SK-N-SH (cell line): ENCODE data around the gene KRT32. TPM values are rescaled to one million over a fixed set of nuclear protein-coding genes. Genes with fewer than 3 reads are reported as not detected.

ENCODE experiments used
- CTCF ChIA-PET: fragments of 300-600, 350-600 bp; formaldehyde crosslinking; extraction: SDS; loops from one replicate; lab custom pipeline; 2021; lab: Yijun Ruan, JAX
- POLR2A ChIA-PET: fragments of 350-600 bp; sonication (Branson Sonifier 250); formaldehyde crosslinking; extraction: SDS; loops from one replicate; lab custom pipeline; 2020; ENCODE audit warnings: antibody characterized with exemption, inconsistent platforms; lab: Yijun Ruan, JAX
- DNase-seq: peaks from one replicate; pipeline ENCODE4 v3.0.0; 2012
- H2AFZ ChIP-seq: fragments of 200-600 bp; sonication (generic); 2 replicates; pipeline ENCODE4 v1.8.1; 2016; ENCODE audit warnings: antibody characterized with exemption, mild to moderate bottlenecking, low read depth
- H3F3A ChIP-seq: fragments of 200-600 bp; sonication (generic); replicated peaks from 2 replicates; pipeline ENCODE3; 2016; ENCODE audit warnings: antibody characterized with exemption, mild to moderate bottlenecking; ENCODE audit not compliant: insufficient read depth
- H3K27ac ChIP-seq, 2 experiments: fragments of 200-500 bp in 1 of 2; fragments of 200-600 bp in 1 of 2; sonication (Bioruptor generic) in 1 of 2; sonication (generic), shearing (Covaris generic) in 1 of 2; 2 replicates each; pipeline versions ENCODE4 v1.5.1 to v1.6.1; 2014 to 2016; ENCODE audit warnings: low read depth in 2 of 2, inconsistent platforms in 1 of 2, low read length in 1 of 2, mild to moderate bottlenecking in 1 of 2, mixed read lengths in 1 of 2
- H3K27me3 ChIP-seq: fragments of 200-600 bp; sonication (generic), shearing (Covaris generic); 2 replicates; pipeline ENCODE4 v1.6.1; 2016; ENCODE audit warnings: mixed run types; ENCODE audit not compliant: insufficient read depth
- H3K36me3 ChIP-seq, 2 experiments: fragments of 200-500 bp in 1 of 2; fragments of 200-600 bp in 1 of 2; sonication (Bioruptor generic) in 1 of 2; sonication (generic) in 1 of 2; replicated peaks in 1 of 2; 2 replicates each; pipeline versions ENCODE3 to v1.5.1; 2014 to 2016; ENCODE audit warnings: low read length in 1 of 2, mild to moderate bottlenecking in 1 of 2; ENCODE audit not compliant: insufficient read depth in 2 of 2, control insufficient read depth in 1 of 2
- H3K4me1 ChIP-seq, 2 experiments: fragments of 200-500 bp in 1 of 2; fragments of 200-600 bp in 1 of 2; sonication (Bioruptor generic) in 1 of 2; sonication (generic), shearing (Covaris generic) in 1 of 2; 2 replicates each; pipeline versions ENCODE4 v1.5.1 to v1.6.1; 2014 to 2016; ENCODE audit warnings: low read depth in 1 of 2, low read length in 1 of 2, mixed run types in 1 of 2; ENCODE audit not compliant: insufficient read depth in 2 of 2, control insufficient read depth in 1 of 2
- H3K4me2 ChIP-seq: fragments of 200-600 bp; sonication (generic), shearing (Covaris generic); 2 replicates; pipeline ENCODE4 v1.6.1; 2017; ENCODE audit warnings: mixed run types
- H3K4me3 ChIP-seq, 2 experiments: fragments of 200-500 bp in 1 of 2; fragments of 200-600 bp in 1 of 2; sonication (Bioruptor generic) in 1 of 2; sonication (generic), shearing (Covaris generic) in 1 of 2; 2 replicates each; pipeline versions ENCODE4 v1.5.1 to v1.8.1; 2014 to 2016; ENCODE audit warnings: low read depth in 2 of 2, inconsistent platforms in 1 of 2, low read length in 1 of 2, mild to moderate bottlenecking in 1 of 2, mixed read lengths in 1 of 2, moderate library complexity in 1 of 2
- H3K79me2 ChIP-seq: fragments of 200-600 bp; sonication (generic); 2 replicates; pipeline ENCODE4 v1.8.1; 2017; ENCODE audit warnings: mild to moderate bottlenecking; ENCODE audit not compliant: insufficient read depth
- H3K9ac ChIP-seq: fragments of 200-600 bp; sonication (generic); 2 replicates; pipeline ENCODE4 v1.6.1; 2017; ENCODE audit warnings: mixed run types
- H3K9me2 ChIP-seq: fragments of 200-600 bp; sonication (generic); 2 replicates; pipeline ENCODE4 v1.6.1; 2017; ENCODE audit warnings: mixed run types
- H3K9me3 ChIP-seq: fragments of 200-600 bp; sonication (generic); 2 replicates; pipeline ENCODE4 v1.6.1; 2017; ENCODE audit warnings: mixed run types, mild to moderate bottlenecking, moderate library complexity
- H4K20me1 ChIP-seq: fragments of 200-600 bp; sonication (generic); 2 replicates; pipeline ENCODE4 v1.6.1; 2017; ENCODE audit warnings: mild to moderate bottlenecking, mixed run types; ENCODE audit not compliant: insufficient read depth
- CHD2 ChIP-seq: fragments of 150-350 bp; IDR thresholded peaks from 2 replicates; pipeline ENCODE4 v1.6.1; 2018; ENCODE audit warnings: low read length; ENCODE audit not compliant: partially characterized antibody
- CTCF ChIP-seq: fragments of 200-600 bp; sonication (generic); IDR thresholded peaks from 2 replicates; pipeline ENCODE4 v1.6.1; 2017; ENCODE audit warnings: antibody characterized with exemption, mild to moderate bottlenecking, moderate library complexity
- ELF1 ChIP-seq: IDR thresholded peaks from 2 replicates; pipeline ENCODE4 v1.4.0; 2012
- EZH2phosphoT487 ChIP-seq: fragments of 200-600 bp; sonication (generic); IDR thresholded peaks from 2 replicates; pipeline ENCODE4 v1.6.1; 2017; ENCODE audit warnings: low read depth, mixed run types, mild to moderate bottlenecking, antibody characterized with exemption, moderate library complexity, borderline replicate concordance
- FOXJ3 ChIP-seq: sonication (generic); formaldehyde crosslinking; IDR thresholded peaks from 2 replicates; pipeline ENCODE4 v1.5.1; 2020; ENCODE audit warnings: mild to moderate bottlenecking, missing genetic modification reagents
- FOXM1 ChIP-seq: IDR thresholded peaks from 2 replicates; pipeline ENCODE4 v1.4.0; 2012; ENCODE audit warnings: low read depth, mild to moderate bottlenecking
- GABPA ChIP-seq: IDR thresholded peaks from 2 replicates; pipeline ENCODE4 v1.4.0; 2012; ENCODE audit warnings: low read depth, mild to moderate bottlenecking
- GATA2 ChIP-seq: sonication (generic); formaldehyde crosslinking; IDR thresholded peaks from 2 replicates; pipeline ENCODE4 v1.5.0; 2020; ENCODE audit warnings: mild to moderate bottlenecking, missing genetic modification reagents
- JUND ChIP-seq: IDR thresholded peaks from 2 replicates; pipeline ENCODE4 v1.4.0; 2012
- MEF2A ChIP-seq: IDR thresholded peaks from 2 replicates; pipeline ENCODE4 v1.4.0; 2012; ENCODE audit warnings: low read depth, borderline replicate concordance
- MXI1 ChIP-seq: IDR thresholded peaks from 2 replicates; pipeline ENCODE4 v1.6.1; 2012; ENCODE audit warnings: mild to moderate bottlenecking, low read depth, low read length, improper control_type of control experiment
- NFIC ChIP-seq: IDR thresholded peaks from 2 replicates; pipeline ENCODE4 v1.4.0; 2012; ENCODE audit warnings: borderline replicate concordance
- NRF1 ChIP-seq: IDR thresholded peaks from 2 replicates; pipeline ENCODE4 v1.6.1; 2012; ENCODE audit warnings: low read depth, mild to moderate bottlenecking, low read length
- PBX3 ChIP-seq: IDR thresholded peaks from 2 replicates; pipeline ENCODE4; 2012
- POLR2AphosphoS5 ChIP-seq: IDR thresholded peaks from 2 replicates; pipeline ENCODE4 v1.6.1; 2012; ENCODE audit warnings: low read depth, low read length
- RAD21 ChIP-seq: IDR thresholded peaks from 2 replicates; pipeline ENCODE4 v1.6.1; 2012; ENCODE audit warnings: mild to moderate bottlenecking, low read length
- RFX5 ChIP-seq: IDR thresholded peaks from 2 replicates; pipeline ENCODE4 v1.6.1; 2012; ENCODE audit warnings: mild to moderate bottlenecking, improper control_type of control experiment, low read length
- RXRA ChIP-seq: IDR thresholded peaks from 2 replicates; pipeline ENCODE4 v1.4.0; 2012; ENCODE audit warnings: low read depth, mild to moderate bottlenecking, borderline replicate concordance
- SIN3A ChIP-seq: IDR thresholded peaks from 2 replicates; pipeline ENCODE4 v1.6.1; 2012; ENCODE audit warnings: low read depth, mild to moderate bottlenecking, low read length, moderate library complexity, borderline replicate concordance
- SMC3 ChIP-seq: IDR thresholded peaks from 2 replicates; pipeline ENCODE4 v1.6.1; 2012; ENCODE audit warnings: low read depth, low read length, improper control_type of control experiment
- TAF1 ChIP-seq: IDR thresholded peaks from 2 replicates; pipeline ENCODE4 v1.6.1; 2012; ENCODE audit warnings: low read depth, mild to moderate bottlenecking, low read length, moderate library complexity, borderline replicate concordance
- TCF12 ChIP-seq: IDR thresholded peaks from 2 replicates; pipeline ENCODE4 v1.4.0; 2012
- TEAD4 ChIP-seq: IDR thresholded peaks from 2 replicates; pipeline ENCODE4 v1.4.0; 2012; ENCODE audit warnings: mild to moderate bottlenecking, borderline replicate concordance; ENCODE audit not compliant: insufficient read depth
- YY1 ChIP-seq: IDR thresholded peaks from 2 replicates; pipeline ENCODE4 v1.4.0; 2012; ENCODE audit warnings: low read depth, mild to moderate bottlenecking
- ZBTB33 ChIP-seq: IDR thresholded peaks from 2 replicates; pipeline ENCODE4 v1.4.0; 2012; ENCODE audit warnings: low read depth, borderline replicate concordance
- WGBS: methylation state at CpG from one replicate; pipeline ENCODE4 v1.1.6; 2017; ENCODE audit warnings: low lambda C conversion rate; 5-methylcytosine and 5-hydroxymethylcytosine counted together
- polyA plus RNA-seq, 3 experiments: library from polyadenylated mRNA; depleted of rRNA; stranded (reverse); fragments of >200 nt; gene quantifications; 2 replicates each; pipeline ENCODE4 v1.2.3, GENCODE V29; 2012

KRT32 gene
- polyA plus RNA-seq, 1 of the 3 experiments (the other 2 are of a cell fraction) = not detected

GRCh38 chr17:41453066-41453465, 14.1 kb downstream of the KRT32 start:
- ChIA-PET POLR2A (no interaction called here), CTCF (interaction anchor here (1.6 kb wide), 1 partner anchor 96 kb away, joined by 6 read pairs; no protein-coding TSS in a partner anchor)
- no peak for DNase-seq
- Histone ChIP-seq H3K9me3 (no peaks in the 10 kb centered on the region; the same call in 1 of the 2 replicates), H3K4me1 (no peaks in the 10 kb centered on the region), H3K27ac (no peak overlapping the region), H3F3A (no peaks in the 10 kb centered on the region), H3K79me2 (no peaks in the 10 kb centered on the region), H3K36me3 (no peaks in the 10 kb centered on the region), H4K20me1 (no peaks in the 10 kb centered on the region), H3K9ac (no peak overlapping the region), H3K4me3 (no peak overlapping the region), H2AFZ (no peak overlapping the region), H3K27me3 (no peaks in the 10 kb centered on the region), H3K9me2 (no peaks in the 10 kb centered on the region), H3K4me2 (no peak overlapping the region)
- no peak for TF ChIP-seq GABPA
- TF ChIP-seq POLR2AphosphoS5 = no peak
- TF ChIP-seq RXRA = no peak
- no peak for TF ChIP-seq YY1
- no peak for TF ChIP-seq PBX3
- TF ChIP-seq EZH2phosphoT487 = no peak
- TF ChIP-seq GATA2 (CRISPR knock-in tag) = no peak
- TF ChIP-seq FOXJ3 (CRISPR knock-in tag) = no peak
- TF ChIP-seq RAD21 = no peak
- no peak for TF ChIP-seq NRF1
- TF ChIP-seq FOXM1 = no peak
- TF ChIP-seq MXI1 = no peak
- no peak for TF ChIP-seq CHD2
- TF ChIP-seq TCF12 = no peak
- TF ChIP-seq TEAD4 = no peak
- TF ChIP-seq RFX5 = no peak
- 45% methylated on average over 3 of the region's 3 CpGs for WGBS

- 31% methylated on average over 4 of the region's 4 CpGs for WGBS
- Histone ChIP-seq H3K79me2 (no peaks in the 10 kb centered on the region), H3K9ac (no peak overlapping the region), H2AFZ (no peak overlapping the region)
- TF ChIP-seq MEF2A = no peak
- TF ChIP-seq ZBTB33 = no peak
- no peak for TF ChIP-seq ELF1
- no peak for TF ChIP-seq JUND
- TF ChIP-seq TEAD4 = no peak
- TF ChIP-seq CTCF = no peak
- no peak for TF ChIP-seq TAF1
- TF ChIP-seq SMC3 = no peak
- TF ChIP-seq NFIC = no peak
- no peak for TF ChIP-seq PBX3
- no peak for TF ChIP-seq SIN3A
- no peak for TF ChIP-seq GABPA
- TF ChIP-seq RFX5 = no peak
- TF ChIP-seq, all 33 proteins: peak for 0
- DNase-seq = no peak
- H3K4me1 ChIP-seq = no peaks in the 10 kb centered on the region
- ChIA-PET POLR2A (no interaction called here), CTCF (interaction anchor here (1.2 to 1.6 kb wide), 2 partner anchors 8 to 96 kb away, joined by 3 to 6 read pairs; no protein-coding TSS in a partner anchor)
- no peak overlapping the region for H3K27ac ChIP-seq
- H3K4me3 ChIP-seq = no peak overlapping the region
- H3F3A ChIP-seq = peaks cover 1% of the 10 kb centered on the region
- H3K9me3 ChIP-seq = no peaks in the 10 kb centered on the region; the same call in 1 of the 2 replicates
- H4K20me1 ChIP-seq = no peaks in the 10 kb centered on the region
- no peaks in the 10 kb centered on the region for H3K9me2 ChIP-seq
- no peaks in the 10 kb centered on the region for H3K27me3 ChIP-seq
- no peaks in the 10 kb centered on the region for H3K36me3 ChIP-seq
- no peak overlapping the region for H3K4me2 ChIP-seq
Observed at GRCh38 chr17:41452281-41452680, 14.9 kb downstream of the KRT32 start.
